Pons (tissue), 1 donor: ENCODE data around the gene PPP2R5A.

ENCODE experiments used
- DNase-seq: peaks from one replicate; pipeline ENCODE4 v3.0.0-alpha.2; 2016; ENCODE audit warnings: low spot score

Gene PPP2R5A

GRCh38 chr1:212284744-212285684 lies at the start of gene PPP2R5A:
TSS of gene PPP2R5A (plus strand) at chr1:212285410. CDS start at chr1:212286111, 701 bp downstream.
- peak; percentile 99 for DNase-seq

DNA sequence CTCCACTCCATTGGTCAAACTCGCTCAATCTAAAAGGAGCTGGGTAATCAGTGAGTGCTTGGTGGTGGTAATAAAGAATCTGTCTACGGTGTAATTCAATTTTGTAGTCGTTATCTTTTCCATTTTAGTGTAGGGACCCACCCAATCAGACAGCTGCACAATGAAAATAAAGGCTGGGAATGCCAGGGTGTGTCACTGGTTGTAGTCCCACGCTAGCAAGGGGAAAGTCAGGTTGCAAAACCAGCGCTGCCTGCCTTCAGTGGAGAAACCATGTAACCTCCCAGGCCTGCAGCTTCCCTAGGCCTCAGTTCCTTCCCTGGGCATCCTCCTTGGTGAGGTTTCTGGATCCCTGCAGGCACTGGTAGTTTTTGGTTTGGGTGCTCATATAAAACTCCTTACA lies 49.4 kb upstream of the PPP2R5A start:
- no peak for DNase-seq

GRCh38 chr1:212236664-212237220 lies 48.5 kb upstream of the PPP2R5A start:
- DNase-seq, result no peak

- DNase-seq, result no peak
Measured at GRCh38 chr1:212237651-212238050, 47.6 kb upstream of the PPP2R5A start.

GRCh38 chr1:212238552-212238951 lies 46.7 kb upstream of the PPP2R5A start:
- DNase-seq, result peak; percentile 24

GRCh38 chr1:212241501-212241900 lies 43.7 kb upstream of the PPP2R5A start:
- no peak for DNase-seq

GRCh38 chr1:212241957-212242287 lies 43.3 kb upstream of the PPP2R5A start:
- no peak for DNase-seq

DNA sequence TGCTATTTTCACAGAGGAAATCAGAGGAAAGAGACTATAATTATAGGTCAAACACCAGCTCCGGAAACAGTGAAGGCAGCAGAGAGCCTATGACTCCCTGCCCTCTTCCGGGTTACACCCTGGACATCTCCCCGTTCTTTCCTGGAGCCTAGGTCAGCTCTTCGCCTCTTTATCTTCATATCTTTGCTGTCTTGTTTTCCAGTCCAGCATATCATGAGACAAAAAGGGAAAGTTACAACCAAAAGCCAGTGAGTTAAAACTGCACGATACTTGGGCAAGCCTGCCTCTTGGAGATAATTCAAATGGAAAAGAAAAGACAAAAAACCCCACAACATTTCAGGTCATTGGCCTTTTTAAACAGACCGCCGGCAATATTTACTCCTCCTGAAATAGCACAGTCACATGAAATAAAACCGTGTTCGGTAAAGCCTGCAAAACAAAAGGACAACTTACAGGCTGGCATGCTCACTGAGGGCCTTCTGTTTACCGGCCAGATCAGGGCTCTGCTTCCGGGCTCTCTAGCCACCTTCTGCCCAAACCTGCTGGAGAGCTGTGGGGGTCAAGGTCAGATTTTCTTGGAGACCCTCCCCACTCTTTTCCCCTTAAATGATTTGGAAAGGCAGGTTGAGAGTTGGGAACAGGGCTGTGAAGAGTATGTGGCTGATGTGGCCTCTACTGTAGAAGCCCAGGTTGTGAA lies 42.8 kb upstream of the PPP2R5A start:
- DNase-seq, result peak; percentile 58

GRCh38 chr1:212242985-212243308 lies 42.3 kb upstream of the PPP2R5A start:
- no peak for DNase-seq

- DNase-seq, result no peak
Measured at GRCh38 chr1:212244441-212244840, 40.8 kb upstream of the PPP2R5A start.

GRCh38 chr1:212247179-212247721 lies 38.0 kb upstream of the PPP2R5A start:
- no peak for DNase-seq

DNA sequence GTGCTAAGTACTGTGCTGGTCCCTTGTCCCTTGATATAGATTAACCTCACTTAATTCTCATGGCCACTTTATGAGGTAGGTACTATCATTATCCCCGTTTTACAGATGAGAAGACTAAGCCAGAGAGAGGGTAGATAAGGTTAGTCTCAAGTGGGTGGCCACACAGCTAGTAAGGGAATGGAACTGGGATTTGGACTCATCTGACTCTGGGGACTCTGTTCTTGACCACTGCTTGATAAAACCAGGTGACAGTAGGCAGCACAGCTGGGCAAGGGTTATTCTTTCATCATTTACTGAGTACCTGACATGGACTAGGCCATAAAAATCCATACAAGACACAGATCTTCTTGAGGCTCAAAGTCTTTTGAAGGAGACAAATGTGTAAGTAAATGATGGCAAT lies 37.2 kb upstream of the PPP2R5A start:
- no peak for DNase-seq

DNA sequence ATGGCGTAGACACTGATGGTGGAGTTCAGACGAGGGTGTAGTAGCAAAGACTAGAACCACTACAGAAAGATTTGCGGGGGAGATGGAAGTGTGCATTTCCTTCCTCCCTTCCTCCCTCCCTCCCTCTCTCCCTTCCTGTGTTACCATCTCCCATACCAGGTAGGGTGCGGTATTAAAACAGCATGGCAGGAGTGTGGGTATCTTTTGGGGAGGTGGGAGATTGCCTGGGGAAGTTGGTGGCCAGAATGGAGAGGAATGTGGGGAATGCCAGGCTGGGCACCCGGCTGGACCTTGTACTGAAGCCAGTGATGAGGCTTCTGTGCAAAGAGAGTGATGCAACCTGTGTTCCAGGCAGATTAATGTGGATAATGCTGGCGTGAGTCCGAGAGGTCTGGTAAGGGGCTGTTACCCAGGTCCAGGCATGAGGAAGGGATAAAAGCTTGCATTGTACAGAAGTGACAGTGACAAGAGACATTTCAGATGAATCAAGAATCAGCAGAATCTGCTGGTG lies 30.3 kb upstream of the PPP2R5A start:
- no peak for DNase-seq

- DNase-seq, result no peak
Measured at GRCh38 chr1:212255705-212256307, 29.4 kb upstream of the PPP2R5A start.

DNA sequence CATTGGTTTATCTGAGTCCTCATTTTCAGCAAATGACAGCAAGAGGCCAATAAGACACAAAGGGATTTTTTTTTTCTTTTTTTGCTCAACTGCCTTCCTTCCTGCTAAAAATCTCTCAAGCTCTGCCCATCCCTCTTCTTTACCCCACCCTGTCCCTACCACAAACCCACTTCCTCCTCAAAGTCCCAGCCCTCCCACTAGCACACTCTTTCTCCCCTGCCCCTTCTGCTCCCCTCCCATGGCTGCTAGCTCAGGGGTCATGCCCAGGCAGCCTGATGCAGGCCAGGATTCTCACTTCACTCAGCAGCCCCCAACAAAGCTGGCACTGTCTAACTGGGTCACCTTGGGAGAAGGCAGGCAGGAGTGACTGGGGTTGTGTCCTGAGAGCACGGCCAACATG lies 28.8 kb upstream of the PPP2R5A start:
- no peak for DNase-seq

DNA sequence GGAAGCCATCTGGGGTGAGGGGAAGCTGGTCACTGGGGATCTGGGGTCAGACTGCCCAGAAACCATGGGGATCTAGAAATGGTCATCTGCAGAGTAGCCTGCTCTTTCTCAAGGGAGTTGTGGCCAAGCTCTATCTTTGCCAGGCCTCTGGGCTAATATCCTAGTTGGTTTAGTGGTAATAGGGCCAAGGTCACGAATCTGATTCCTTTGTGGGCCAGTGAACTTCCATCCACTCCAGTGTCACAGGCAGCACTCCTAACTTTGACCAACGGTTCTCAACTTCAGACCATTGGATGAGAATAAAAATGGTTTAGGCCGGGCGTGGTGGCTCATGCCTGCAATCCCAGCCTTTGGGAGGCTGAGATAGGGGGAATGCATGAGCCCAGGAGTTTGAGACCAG lies 28.1 kb upstream of the PPP2R5A start:
- no peak for DNase-seq

GRCh38 chr1:212259693-212260480 lies 25.3 kb upstream of the PPP2R5A start:
- no peak for DNase-seq

DNA sequence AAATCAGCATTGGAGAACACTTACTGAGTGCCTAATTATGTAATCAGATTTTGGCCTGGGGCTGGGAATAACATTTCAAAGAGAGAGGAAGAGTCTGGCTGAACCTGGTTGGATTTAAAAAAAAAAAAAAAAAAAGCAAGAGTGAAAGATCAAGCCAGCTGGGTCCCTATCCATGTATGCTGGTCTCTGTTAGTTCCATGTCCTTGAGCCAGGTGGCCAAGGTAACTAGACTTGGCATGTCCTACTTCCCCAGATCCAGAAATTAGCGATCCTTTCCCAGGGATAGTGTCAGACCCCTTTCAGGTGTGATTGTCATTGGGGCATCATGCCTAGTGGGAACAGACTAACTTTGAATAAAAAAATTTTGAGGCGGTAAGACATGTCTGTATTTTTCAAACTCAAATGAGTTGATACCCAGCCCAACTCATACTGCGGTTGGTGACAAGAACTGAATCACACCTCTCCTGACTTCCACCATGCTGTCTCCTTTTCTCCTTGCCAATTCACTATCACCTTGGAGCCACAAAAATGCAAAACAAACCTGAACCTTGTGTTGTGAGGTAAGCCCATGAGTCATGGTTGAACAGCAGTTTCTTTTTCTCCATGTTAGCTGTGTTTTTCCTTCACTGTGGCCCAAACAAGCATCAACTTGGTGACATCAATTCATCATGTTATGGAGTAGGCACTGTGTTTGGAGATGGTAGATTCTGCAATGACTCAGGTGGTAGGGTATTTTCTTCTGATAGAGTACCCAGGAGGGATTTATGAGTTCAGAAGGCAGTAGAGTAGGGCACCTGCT lies 24.5 kb upstream of the PPP2R5A start:
- no peak for DNase-seq

GRCh38 chr1:212261361-212261929 lies 23.8 kb upstream of the PPP2R5A start:
- DNase-seq, result no peak

DNA sequence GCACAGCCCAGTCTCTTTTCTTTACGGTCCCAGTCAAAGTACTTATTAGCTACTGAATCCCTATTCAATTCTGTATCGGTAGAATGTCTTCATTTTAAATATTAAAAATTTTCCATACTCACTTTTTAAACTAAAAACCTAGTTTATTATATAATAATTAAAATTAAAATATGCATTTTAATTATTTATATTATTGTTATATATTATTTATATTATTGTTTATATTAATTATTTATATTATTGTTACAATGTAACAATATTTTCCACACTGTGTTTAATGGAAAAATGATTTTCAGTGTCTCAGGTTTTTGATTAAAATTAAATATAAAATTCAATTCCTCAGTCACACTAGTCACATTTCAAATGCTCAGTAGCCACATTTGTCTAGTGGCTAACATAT lies 18.2 kb upstream of the PPP2R5A start:
- no peak for DNase-seq
